HG03025 (cell line): ENCODE data around the gene C7.

Experiments
- ATAC-seq: cut with Tn5 transposase; IDR thresholded peaks from one replicate; pipeline ENCODE4 v1.9.1; 2021; ENCODE audit warnings: mild to moderate bottlenecking, moderate library complexity; ENCODE audit not compliant: unreplicated experiment, low FRiP score

Gene C7

GRCh38 chr5:40915341-40915926, 6.1 kb downstream of the C7 start:
- no peak for ATAC-seq

GRCh38 chr5:40916226-40916625, 6.9 kb downstream of the C7 start:
- ATAC-seq, result no peak

DNA sequence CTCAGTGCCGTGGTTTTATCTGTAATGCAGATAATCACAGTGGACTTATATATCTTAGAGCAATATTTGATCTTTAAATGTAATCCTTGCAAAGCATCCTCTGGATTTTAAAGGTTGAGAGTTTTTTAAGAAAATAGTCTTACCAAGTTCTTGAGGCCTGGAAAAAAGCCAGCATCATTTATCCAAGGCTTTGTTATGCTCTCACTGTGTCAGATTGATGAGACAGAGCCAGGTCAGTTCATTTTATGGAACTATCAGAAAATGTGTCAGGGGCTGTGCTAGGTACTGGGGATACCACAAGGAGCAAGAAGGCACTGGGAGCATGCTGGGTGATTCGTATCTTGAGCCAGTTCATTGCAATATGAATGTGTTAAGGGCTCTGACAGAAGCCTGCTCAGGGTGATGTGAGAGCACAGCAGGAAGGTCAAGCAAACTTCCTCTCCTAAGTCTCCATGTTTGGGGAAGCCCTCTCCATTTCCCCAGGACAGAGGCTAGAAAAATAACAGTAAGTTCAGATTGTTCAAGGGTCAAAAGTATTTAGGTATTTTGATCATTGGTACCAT, 19.7 kb downstream of the C7 start:
- ATAC-seq, result no peak

- ATAC-seq, result no peak
Measured at GRCh38 chr5:40932766-40933165, 23.5 kb downstream of the C7 start.

DNA sequence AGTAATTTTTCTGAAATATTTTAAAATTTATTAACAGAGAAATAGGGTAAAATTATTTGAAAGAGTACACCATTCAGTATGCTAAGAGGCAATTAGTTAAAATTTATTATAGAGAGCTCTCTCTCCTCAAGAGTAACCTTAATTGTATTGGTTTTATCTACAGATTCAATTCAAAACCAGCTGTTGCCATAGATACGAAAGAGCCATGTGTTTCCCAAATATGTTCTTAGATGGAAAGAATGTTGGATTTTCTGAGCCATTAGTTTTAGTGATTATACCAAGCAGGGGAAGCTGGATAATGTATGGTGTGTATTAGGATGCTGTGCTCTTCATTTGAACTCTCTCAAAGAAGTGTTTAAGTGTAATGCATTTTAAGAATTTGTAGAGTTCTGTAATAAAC, 27.8 kb downstream of the C7 start:
- no peak for ATAC-seq

DNA sequence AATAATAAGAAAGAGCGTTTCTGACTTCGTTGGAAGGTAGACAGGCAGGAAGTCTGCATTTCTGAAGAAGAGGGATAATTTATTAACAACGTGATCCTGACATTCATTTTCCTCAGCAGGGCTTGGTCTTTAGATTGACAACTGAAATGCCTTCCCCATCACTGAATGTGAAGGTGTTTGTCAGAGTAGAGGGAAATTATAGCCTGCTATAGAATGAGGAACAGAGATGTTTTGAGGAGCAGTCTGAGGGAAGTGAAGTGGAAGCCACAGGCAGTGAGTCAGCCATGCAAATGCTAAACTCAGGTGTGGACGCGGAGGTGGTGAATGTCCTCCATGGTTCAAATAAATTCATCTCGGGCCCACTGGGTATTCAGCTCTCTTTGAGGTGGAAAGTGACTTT, 30.5 kb downstream of the C7 start:
- no peak for ATAC-seq

DNA sequence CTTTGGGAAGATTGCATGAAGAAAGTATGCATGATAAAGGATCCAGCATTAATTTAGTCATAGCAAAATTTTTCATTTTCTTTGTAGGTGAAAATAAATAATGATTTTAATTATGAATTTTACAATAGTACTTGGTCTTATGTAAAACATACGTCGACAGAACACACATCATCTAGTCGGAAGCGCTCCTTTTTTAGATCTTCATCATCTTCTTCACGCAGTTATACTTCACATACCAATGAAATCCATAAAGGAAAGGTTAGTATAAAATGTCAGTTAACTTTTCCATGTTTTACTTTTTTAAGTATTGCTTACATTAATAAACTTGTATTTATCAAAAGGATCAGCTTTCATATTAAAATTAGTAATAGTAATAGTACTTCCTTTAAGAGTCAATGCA, 35.8 kb downstream of the C7 start:
- no peak for ATAC-seq

- no peak for ATAC-seq
Measured at GRCh38 chr5:40955313-40955712, 46.0 kb downstream of the C7 start.

- ATAC-seq, result no peak
Measured at GRCh38 chr5:40957048-40957447, 47.8 kb downstream of the C7 start.

DNA sequence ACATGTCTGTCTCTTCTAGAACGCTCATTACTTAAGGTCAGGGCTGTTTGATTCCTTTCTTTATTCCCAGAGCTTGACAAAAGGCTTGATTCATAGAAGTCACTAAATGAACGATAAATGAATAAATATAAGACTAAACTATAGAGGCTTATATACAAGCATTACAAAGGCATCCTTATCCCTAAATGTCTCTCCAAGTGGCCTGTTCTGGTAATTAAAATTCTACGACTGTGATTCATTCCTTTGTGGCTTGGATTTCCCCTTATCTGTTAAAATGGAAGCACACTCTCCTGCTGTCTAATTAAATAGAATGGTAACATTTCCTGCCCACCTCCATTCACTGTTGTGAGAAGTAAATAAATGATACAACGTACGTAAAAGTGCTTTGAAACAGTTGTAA, 49.5 kb downstream of the C7 start:
- no peak for ATAC-seq

GRCh38 chr5:40960037-40960436, 50.7 kb downstream of the C7 start:
- no peak for ATAC-seq

- no peak for ATAC-seq
Measured at GRCh38 chr5:40962207-40962955, 53.1 kb downstream of the C7 start.

DNA sequence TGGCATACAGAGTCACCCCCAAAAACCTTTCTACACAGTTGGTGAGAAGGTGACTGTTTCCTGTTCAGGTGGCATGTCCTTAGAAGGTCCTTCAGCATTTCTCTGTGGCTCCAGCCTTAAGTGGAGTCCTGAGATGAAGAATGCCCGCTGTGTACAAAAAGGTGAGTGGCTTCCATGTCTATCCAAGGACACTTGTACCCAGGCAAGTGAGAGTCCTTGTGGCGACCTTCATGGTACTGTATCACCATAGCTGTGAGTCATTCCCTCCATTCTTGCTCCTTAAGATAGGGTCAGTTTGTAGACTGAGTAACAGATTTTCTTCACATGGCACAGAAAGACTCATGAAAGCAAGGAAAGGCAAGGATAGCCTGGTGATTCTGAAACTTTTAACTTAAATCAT, 63.1 kb downstream of the C7 start:
- no peak for ATAC-seq

DNA sequence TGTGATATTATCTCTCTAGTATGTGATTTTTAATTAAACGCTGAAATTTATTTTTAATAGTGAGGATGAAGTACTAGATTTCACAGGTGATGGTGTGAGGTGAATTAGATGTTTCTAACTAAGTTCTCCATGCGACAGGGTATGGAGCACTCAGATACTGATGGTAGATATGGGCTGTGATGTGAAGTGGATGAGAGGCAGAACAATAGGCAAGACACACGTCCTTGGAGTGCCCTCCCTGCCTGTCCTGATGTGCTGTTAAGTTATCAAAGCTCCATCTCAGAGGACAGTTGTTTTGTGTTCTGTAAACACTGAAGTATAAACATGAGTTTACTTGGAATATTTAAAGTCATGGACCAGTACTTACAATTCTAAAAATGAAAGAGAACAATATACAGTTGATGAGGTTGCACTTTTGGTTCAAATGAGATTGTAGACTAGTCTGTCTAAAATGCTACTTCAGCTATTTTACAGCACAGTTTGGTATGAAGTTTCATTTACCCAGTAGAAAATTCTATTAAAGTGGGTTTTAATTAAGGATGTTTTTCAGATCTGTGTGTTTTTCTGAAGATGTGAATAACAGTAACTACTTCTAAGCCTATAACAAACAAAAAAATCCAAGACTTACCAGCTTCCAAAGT, 64.2 kb downstream of the C7 start:
- ATAC-seq, result no peak

- ATAC-seq, result no peak
Measured at GRCh38 chr5:40976041-40976440, 66.7 kb downstream of the C7 start.

GRCh38 chr5:40976836-40977235, 67.5 kb downstream of the C7 start:
- no peak for ATAC-seq

GRCh38 chr5:40981420-40981819, 72.1 kb downstream of the C7 start:
- no peak for ATAC-seq

GRCh38 chr5:40983781-40984180, 74.5 kb downstream of the C7 start:
- no peak for ATAC-seq

DNA sequence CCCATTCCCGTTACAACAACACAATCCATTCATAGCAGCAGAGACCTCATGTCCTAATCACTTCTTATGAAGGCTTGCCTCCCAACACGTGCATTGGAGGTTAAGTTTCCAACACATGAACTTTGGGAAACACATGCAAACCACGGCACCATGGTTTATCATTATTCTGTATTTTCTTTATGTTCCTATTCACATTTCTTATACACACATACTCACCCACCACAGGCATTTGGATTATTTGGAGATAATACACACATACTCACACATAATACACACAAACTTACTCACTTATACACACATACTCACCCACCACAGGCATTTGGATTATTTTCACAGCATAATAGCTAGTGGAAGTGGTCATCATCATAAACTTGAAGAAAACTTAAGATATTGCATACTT, 75.6 kb downstream of the C7 start:
- ATAC-seq, result no peak

GRCh38 chr5:40985501-40985900, 76.2 kb downstream of the C7 start:
- ATAC-seq, result no peak

- ATAC-seq, result no peak
Measured at GRCh38 chr5:40986666-40987065, 77.4 kb downstream of the C7 start.

DNA sequence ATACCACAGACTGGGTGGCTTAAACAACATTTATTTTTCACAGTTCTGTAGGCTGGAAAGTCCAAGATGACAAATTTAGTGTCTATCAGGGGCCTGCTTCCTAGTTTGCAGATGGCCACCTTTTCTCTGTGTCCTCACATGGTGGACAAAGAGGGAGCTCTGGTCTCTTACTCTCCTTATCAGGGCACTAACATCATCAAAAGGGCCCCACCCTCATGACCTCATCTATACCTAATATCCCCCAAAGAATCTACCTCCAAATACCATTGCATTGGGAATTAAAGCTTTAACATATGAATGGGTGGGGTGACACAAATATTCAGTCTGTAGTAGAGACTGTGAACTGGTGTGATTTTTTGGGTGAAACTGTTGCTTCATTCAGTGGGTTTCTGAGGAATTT, 78.1 kb downstream of the C7 start:
- ATAC-seq, result no peak
